ENCODE data around the gene CAPZB. TPM values are rescaled to one million over a fixed set of nuclear protein-coding genes. Genes with fewer than 3 reads are reported as not detected.

Gene CAPZB
- total and polyA plus RNA-seq, 2 donors (not counting 3 experiments of a cell fraction or from before 2014, with no cell fraction given), result 196 to 347 TPM

- H3K4me1 ChIP-seq (ENCODE audit: control insufficient read depth, extremely low read depth, insufficient read depth, low read length), result no peaks in the 10 kb centered on the region
- intact Hi-C loops (cut with micrococcal nuclease), result no loop called here
- POLR2A ChIA-PET, result no interaction called here
- FAIRE-seq (no peak), DNase-seq (ENCODE audit: low read depth, low spot score) (no peak)
- H3K27ac ChIP-seq (ENCODE audit: insufficient read depth, low read depth, low read length), result no peak overlapping the region
- H4K20me1 ChIP-seq (replicated peaks; ENCODE audit: control insufficient read depth, extremely low read depth, insufficient read depth, low read length), result no peaks in the 10 kb centered on the region
- H3K9me1 ChIP-seq (replicated peaks; ENCODE audit: control insufficient read depth, extremely low read depth, insufficient read depth, low read length), result no peaks in the 10 kb centered on the region
- H2AFZ ChIP-seq (ENCODE audit: low read depth, low read length), result no peak overlapping the region
- H3K9me3 ChIP-seq (replicated peaks; ENCODE audit: control insufficient read depth, insufficient read depth, low read length), result no peaks in the 10 kb centered on the region
- H3K9ac ChIP-seq (replicated peaks; ENCODE audit: extremely low read depth, insufficient read depth, low read length), result no peak overlapping the region
- BruUV-seq (replicated peaks), result no TSS peak
- H3K4me3 ChIP-seq (replicated peaks in 1 of 3; ENCODE audit: insufficient read depth in 1 of 3, low read depth in 1 of 3, low read length in 3 of 3), result no peak overlapping the region
- TF ChIP-seq MAX (IDR thresholded peaks at IDR 0.05; ENCODE audit: insufficient read depth, insufficient read length) (no peak), MYC (IDR thresholded peaks at IDR 0.05; ENCODE audit: low read depth, low read length) (no peak)
- H3K79me2 ChIP-seq (ENCODE audit: control insufficient read depth, insufficient read depth, low read length), result no peaks in the 10 kb centered on the region
- H3K4me2 ChIP-seq (ENCODE audit: insufficient read depth, low read length), result no peak overlapping the region
- CTCF ChIA-PET, result no interaction called here
- H3K36me3 ChIP-seq (ENCODE audit: control insufficient read depth in 2 of 2, extremely low read depth in 1 of 2, insufficient read depth in 2 of 2, low read length in 2 of 2), result peaks cover 6 to 18% of the 10 kb centered on the region in 2 experiments
- H3K27me3 ChIP-seq (ENCODE audit: control insufficient read depth in 2 of 2, insufficient read depth in 2 of 2, low read length in 2 of 2), result no peaks in the 10 kb centered on the region
- dilution Hi-C loops (cut with MboI; ENCODE audit: extremely low pct_ligation_motif_present, low sequenced_read_pairs), result no loop called here
Observed at GRCh38 chr1:19321071-19321470, 164.3 kb downstream of the CAPZB start.

GRCh38 chr1:19319196-19319595 lies 166.1 kb downstream of the CAPZB start:
- H3K27me3 ChIP-seq (ENCODE audit: control insufficient read depth in 2 of 2, insufficient read depth in 2 of 2, low read length in 2 of 2), result no peaks in the 10 kb centered on the region
- no peak overlapping the region for H3K4me3 ChIP-seq (replicated peaks in 1 of 3; ENCODE audit: insufficient read depth in 1 of 3, low read depth in 1 of 3, low read length in 3 of 3)
- ChIA-PET POLR2A (interaction anchor here (0.6 kb wide), 1 partner anchor 23 kb away, joined by 7 read pairs; no protein-coding TSS in a partner anchor), CTCF (no interaction called here)
- H3K36me3 ChIP-seq (ENCODE audit: control insufficient read depth in 2 of 2, extremely low read depth in 1 of 2, insufficient read depth in 2 of 2, low read length in 2 of 2), result peaks cover 2 to 9% of the 10 kb centered on the region in 2 experiments
- H3K9me1 ChIP-seq (replicated peaks; ENCODE audit: control insufficient read depth, extremely low read depth, insufficient read depth, low read length), result no peaks in the 10 kb centered on the region
- FAIRE-seq (no peak), DNase-seq (ENCODE audit: low read depth, low spot score) (no peak)
- no TSS peak for BruUV-seq (replicated peaks)
- H2AFZ ChIP-seq (ENCODE audit: low read depth, low read length), result no peak overlapping the region
- dilution Hi-C loops (cut with MboI; ENCODE audit: extremely low pct_ligation_motif_present, low sequenced_read_pairs) (no loop called here), intact Hi-C loops (cut with micrococcal nuclease) (no loop called here)
- no peak overlapping the region for H3K27ac ChIP-seq (ENCODE audit: insufficient read depth, low read depth, low read length)
- no peak overlapping the region for H3K9ac ChIP-seq (replicated peaks; ENCODE audit: extremely low read depth, insufficient read depth, low read length)
- no peak for TF ChIP-seq POLR2AphosphoS5 (IDR thresholded peaks at IDR 0.05; ENCODE audit: insufficient read depth, low read depth, low read length)
- TF ChIP-seq MYC (IDR thresholded peaks at IDR 0.05; ENCODE audit: low read depth, low read length), result no peak
- no peak for TF ChIP-seq EZH2 (IDR thresholded peaks at IDR 0.05; ENCODE audit: borderline replicate concordance, low read depth, low read length, severe bottlenecking)
- H4K20me1 ChIP-seq (replicated peaks; ENCODE audit: control insufficient read depth, extremely low read depth, insufficient read depth, low read length), result no peaks in the 10 kb centered on the region
- no peaks in the 10 kb centered on the region for H3K79me2 ChIP-seq (ENCODE audit: control insufficient read depth, insufficient read depth, low read length)
- no peak overlapping the region for H3K4me2 ChIP-seq (ENCODE audit: insufficient read depth, low read length)
- peaks cover 8% of the 10 kb centered on the region for H3K4me1 ChIP-seq (ENCODE audit: control insufficient read depth, extremely low read depth, insufficient read depth, low read length)
- H3K9me3 ChIP-seq (replicated peaks; ENCODE audit: control insufficient read depth, insufficient read depth, low read length), result no peaks in the 10 kb centered on the region
